HEK293 (cell line): ENCODE data around the gene PDGFA.

Experiments
- CTCF ChIA-PET: fragments of 350-600 bp; formaldehyde crosslinking; extraction: SDS; loops from one replicate; lab custom pipeline; 2021; ENCODE audit warnings: antibody characterized with exemption; lab: Yijun Ruan, JAX
- POLR2A ChIA-PET: fragments of 300-600 bp; formaldehyde crosslinking; extraction: SDS; loops from one replicate; lab custom pipeline; 2020; ENCODE audit warnings: antibody characterized with exemption, inconsistent platforms; lab: Yijun Ruan, JAX
- H3K27ac ChIP-seq: fragments of 200-500 bp; sonication (Bioruptor generic); 2 replicates; pipeline ENCODE4 v1.5.1; 2014; ENCODE audit warnings: low read depth, low read length, control low read depth, inconsistent platforms; ENCODE audit errors: extremely low read depth
- H3K36me3 ChIP-seq, 2 experiments: fragments of 200-500 bp in 1 of 2; sonication (Bioruptor generic) in 1 of 2; 1 replicate in 1 of 2; 2 replicates in 1 of 2; pipeline ENCODE4 v1.5.1; 2014 to 2017; ENCODE audit warnings: inconsistent platforms in 2 of 2, low read length in 2 of 2; ENCODE audit not compliant: control insufficient read depth in 2 of 2, insufficient read depth in 1 of 2
- H3K4me1 ChIP-seq: fragments of 200-500 bp; sonication (Bioruptor generic); 2 replicates; pipeline ENCODE4 v1.5.1; 2014; ENCODE audit warnings: mild to moderate bottlenecking, low read length, inconsistent platforms; ENCODE audit not compliant: control insufficient read depth, insufficient read depth
- H3K4me3 ChIP-seq: 2 replicates; pipeline ENCODE4 v1.5.1; 2011; ENCODE audit warnings: low read depth, mild to moderate bottlenecking, control low read depth, low read length, moderate library complexity
- H3K9me3 ChIP-seq: fragments of 200-500 bp; sonication (Bioruptor generic); 2 replicates; pipeline ENCODE4 v1.5.1; 2014; ENCODE audit warnings: low read depth, low read length, inconsistent platforms; ENCODE audit not compliant: control insufficient read depth, insufficient read depth
- ATF2 ChIP-seq: fragments of 450-650 bp; formaldehyde crosslinking; IDR thresholded peaks from 2 replicates; pipeline ENCODE4 v1.5.1; 2016; ENCODE audit warnings: missing biosample characterization, missing genetic modification characterization, low read depth
- BCL6B ChIP-seq: fragments of 450-650 bp; formaldehyde crosslinking; IDR thresholded peaks from 2 replicates; pipeline ENCODE4 v1.5.1; 2017; ENCODE audit warnings: missing biosample characterization, missing genetic modification characterization
- ELK4 ChIP-seq: IDR thresholded peaks from 2 replicates; pipeline ENCODE4 v1.6.1; 2011; ENCODE audit warnings: mild to moderate bottlenecking, low read depth, low read length, borderline replicate concordance
- GLI2 ChIP-seq: fragments of 450-650 bp; formaldehyde crosslinking; IDR thresholded peaks from 2 replicates; pipeline ENCODE4; 2017; ENCODE audit warnings: missing biosample characterization, missing genetic modification characterization, low read depth, borderline replicate concordance
- GLIS2 ChIP-seq: fragments of 450-650 bp; formaldehyde crosslinking; IDR thresholded peaks from 2 replicates; pipeline ENCODE4 v1.5.1; 2016; ENCODE audit warnings: missing biosample characterization, missing genetic modification characterization
- MYNN ChIP-seq: fragments of 450-650 bp; formaldehyde crosslinking; IDR thresholded peaks from 2 replicates; pipeline ENCODE4 v1.5.1; 2016; ENCODE audit warnings: missing biosample characterization, missing genetic modification characterization, borderline replicate concordance
- REPIN1 ChIP-seq: fragments of 450-650 bp; formaldehyde crosslinking; IDR thresholded peaks from 2 replicates; pipeline ENCODE4 v1.5.1; 2017; ENCODE audit warnings: missing biosample characterization, missing genetic modification characterization, low read depth
- ZBTB17 ChIP-seq: fragments of 450-650 bp; formaldehyde crosslinking; IDR thresholded peaks from 2 replicates; pipeline ENCODE4 v1.5.1; 2016; ENCODE audit warnings: missing biosample characterization, missing genetic modification characterization
- ZBTB21 ChIP-seq: fragments of 450-650 bp; formaldehyde crosslinking; IDR thresholded peaks from 2 replicates; pipeline ENCODE4 v1.5.1; 2017; ENCODE audit warnings: missing biosample characterization, missing genetic modification characterization
- ZEB2 ChIP-seq: fragments of 450-650 bp; formaldehyde crosslinking; IDR thresholded peaks from 2 replicates; pipeline ENCODE4 v1.5.1; 2016; ENCODE audit warnings: missing biosample characterization, missing genetic modification characterization
- ZFHX2 ChIP-seq: fragments of 450-650 bp; formaldehyde crosslinking; conservative IDR thresholded peaks from 2 replicates; pipeline ENCODE4 v1.5.1; 2016; ENCODE audit warnings: missing biosample characterization, missing genetic modification characterization
- ZFP3 ChIP-seq: fragments of 450-650 bp; formaldehyde crosslinking; IDR thresholded peaks from 2 replicates; pipeline ENCODE4 v1.5.1; 2016; ENCODE audit warnings: low read depth, missing biosample characterization, missing genetic modification characterization
- ZNF146 ChIP-seq: fragments of 450-650 bp; formaldehyde crosslinking; IDR thresholded peaks from 2 replicates; pipeline ENCODE4 v1.5.1; 2016; ENCODE audit warnings: missing biosample characterization, missing genetic modification characterization
- ZNF169 ChIP-seq: fragments of 450-650 bp; formaldehyde crosslinking; IDR thresholded peaks from 2 replicates; pipeline ENCODE4 v1.5.1; 2016; ENCODE audit warnings: missing biosample characterization, missing genetic modification characterization
- ZNF2 ChIP-seq: fragments of 450-650 bp; formaldehyde crosslinking; IDR thresholded peaks from 2 replicates; pipeline ENCODE4 v1.5.1; 2016; ENCODE audit warnings: missing biosample characterization, missing genetic modification characterization
- ZNF214 ChIP-seq: fragments of 450-650 bp; formaldehyde crosslinking; IDR thresholded peaks from 2 replicates; pipeline ENCODE4 v1.5.1; 2017; ENCODE audit warnings: missing biosample characterization, mild to moderate bottlenecking, missing genetic modification characterization, borderline replicate concordance
- ZNF23 ChIP-seq: fragments of 450-650 bp; formaldehyde crosslinking; IDR thresholded peaks from 2 replicates; pipeline ENCODE4 v1.5.1; 2016; ENCODE audit warnings: missing biosample characterization, missing genetic modification characterization, borderline replicate concordance
- ZNF24 ChIP-seq: fragments of 450-650 bp; formaldehyde crosslinking; IDR thresholded peaks from 2 replicates; pipeline ENCODE4 v1.5.1; 2016; ENCODE audit warnings: missing biosample characterization, missing genetic modification characterization
- ZNF274 ChIP-seq, 2 experiments: fragments of 200-500 bp in 1 of 2; fragments of 450-650 bp in 1 of 2; sonication (Bioruptor generic) in 1 of 2; formaldehyde crosslinking in 1 of 2; IDR thresholded peaks; 2 replicates each; pipeline versions ENCODE4 v1.5.1 to v1.6.1; 2014 to 2016; ENCODE audit warnings: borderline replicate concordance in 1 of 2, inconsistent platforms in 1 of 2, low read length in 1 of 2, missing biosample characterization in 1 of 2, missing genetic modification characterization in 1 of 2
- ZNF324 ChIP-seq: fragments of 450-650 bp; formaldehyde crosslinking; IDR thresholded peaks from 2 replicates; pipeline ENCODE4 v1.5.1; 2016; ENCODE audit warnings: missing biosample characterization, missing genetic modification characterization
- ZNF362 ChIP-seq: fragments of 450-650 bp; formaldehyde crosslinking; IDR thresholded peaks from 2 replicates; pipeline ENCODE4 v1.5.1; 2016; ENCODE audit warnings: missing biosample characterization, missing genetic modification characterization
- ZNF366 ChIP-seq: fragments of 450-650 bp; formaldehyde crosslinking; conservative IDR thresholded peaks from 2 replicates; pipeline ENCODE4 v1.5.1; 2016; ENCODE audit warnings: missing biosample characterization, missing genetic modification characterization
- ZNF416 ChIP-seq: fragments of 450-650 bp; formaldehyde crosslinking; IDR thresholded peaks from 2 replicates; pipeline ENCODE4 v1.5.1; 2016; ENCODE audit warnings: missing biosample characterization, missing genetic modification characterization
- ZNF48 ChIP-seq: fragments of 450-650 bp; formaldehyde crosslinking; IDR thresholded peaks from 2 replicates; pipeline ENCODE4 v1.5.1; 2016; ENCODE audit warnings: missing biosample characterization, missing genetic modification characterization
- ZNF558 ChIP-seq: fragments of 450-650 bp; formaldehyde crosslinking; IDR thresholded peaks from 2 replicates; pipeline ENCODE4 v1.5.1; 2016; ENCODE audit warnings: missing biosample characterization, missing genetic modification characterization
- ZNF560 ChIP-seq: fragments of 450-650 bp; formaldehyde crosslinking; IDR thresholded peaks from 2 replicates; pipeline ENCODE4 v1.5.1; 2017; ENCODE audit warnings: missing biosample characterization, missing genetic modification characterization, borderline replicate concordance
- ZNF596 ChIP-seq: fragments of 450-650 bp; IDR thresholded peaks from 2 replicates; pipeline ENCODE4 v1.5.0; 2018; ENCODE audit warnings: missing biosample characterization, mild to moderate bottlenecking, missing genetic modification characterization, moderate library complexity
- ZNF600 ChIP-seq: fragments of 450-650 bp; formaldehyde crosslinking; IDR thresholded peaks from 2 replicates; pipeline ENCODE4 v1.5.1; 2016; ENCODE audit warnings: missing biosample characterization, missing genetic modification characterization
- ZNF645 ChIP-seq: fragments of 450-650 bp; formaldehyde crosslinking; IDR thresholded peaks from 2 replicates; pipeline ENCODE4; 2016; ENCODE audit warnings: missing biosample characterization, missing genetic modification characterization
- ZNF677 ChIP-seq: fragments of 450-650 bp; IDR thresholded peaks from 2 replicates; pipeline ENCODE4 v1.5.0; 2018; ENCODE audit warnings: missing biosample characterization, mild to moderate bottlenecking, missing genetic modification characterization, moderate library complexity
- ZNF776 ChIP-seq: fragments of 450-650 bp; formaldehyde crosslinking; IDR thresholded peaks from 2 replicates; pipeline ENCODE4 v1.5.0; 2017; ENCODE audit warnings: missing biosample characterization, missing genetic modification characterization, borderline replicate concordance

The PDGFA gene

GRCh38 chr7:528451-528850, 8.8 kb upstream of the PDGFA start (continued):
- TF ChIP-seq BCL6B (tag by site-specific recombination): 0 out of 2 replicates have a peak, but pooled peaks have one; percentile 14
- TF ChIP-seq MYNN: no peak
- no peak for TF ChIP-seq ZNF324 (tag by site-specific recombination)
- TF ChIP-seq ZNF596 (tag by site-specific recombination): no peak
- no peak for TF ChIP-seq GLIS2 (tag by site-specific recombination)
- no peak for TF ChIP-seq ZNF146
- no peak for TF ChIP-seq ZNF214 (tag by site-specific recombination)
- TF ChIP-seq ZNF169: no peak
- no peak for TF ChIP-seq ELK4
- TF ChIP-seq ATF2: no peak
- no peak for TF ChIP-seq ZNF362 (tag by site-specific recombination)
- no peak for TF ChIP-seq ZNF24 (tag by site-specific recombination)
- TF ChIP-seq ZNF23 (tag by site-specific recombination): no peak
- TF ChIP-seq ZBTB21 (tag by site-specific recombination): no peak
- no peak for TF ChIP-seq GLI2 (tag by site-specific recombination)
- no peak for TF ChIP-seq ZNF48 (tag by site-specific recombination)
- TF ChIP-seq ZNF366: peak; percentile 99
- TF ChIP-seq ZNF677 (tag by site-specific recombination): no peak
- TF ChIP-seq REPIN1 (tag by site-specific recombination): no peak
- no peak for TF ChIP-seq ZNF558 (tag by site-specific recombination)
- TF ChIP-seq ZBTB17 (tag by site-specific recombination): peak; percentile 99

- Histone ChIP-seq H3K36me3 (no peaks in the 10 kb centered on the region), H3K4me1 (no peaks in the 10 kb centered on the region; the same call in 1 of the 2 replicates), H3K9me3 (no peaks in the 10 kb centered on the region), H3K4me3 (no peak overlapping the region), H3K27ac (no peak overlapping the region)
- CTCF ChIA-PET: no interaction called here
- POLR2A ChIA-PET: interaction anchor here (0.6 kb wide), 1 partner anchor 11 kb away, joined by 3 read pairs; no protein-coding TSS in a partner anchor
- TF ChIP-seq ZNF645 (tag by site-specific recombination) (no peak), ZNF274 (IDR thresholded peaks at IDR 0.05; ENCODE audit: low read length) (no peak), ZNF274 (tag by site-specific recombination; IDR thresholded peaks at IDR 0.05; ENCODE audit: borderline replicate concordance) (no peak), ZFHX2 (no peak), ZNF416 (tag by site-specific recombination) (no peak), GLI2 (tag by site-specific recombination) (no peak), ZFP3 (no peak), ZEB2 (tag by site-specific recombination) (no peak), ZNF560 (no peak), ZNF776 (no peak), ZNF2 (no peak), ZNF600 (tag by site-specific recombination) (no peak)
Observed at GRCh38 chr7:527723-528122, 8.1 kb upstream of the PDGFA start.
